SH-SY5Y (cell line): ENCODE measurements around the gene THSD7A.

Experiments
- GATA2 ChIP-seq: IDR thresholded peaks from 2 replicates; pipeline ENCODE4 v1.6.1; 2011; ENCODE audit warnings: mild to moderate bottlenecking, low read depth, low read length
- GATA3 ChIP-seq: IDR thresholded peaks from 2 replicates; pipeline ENCODE4 v1.6.1; 2011; ENCODE audit warnings: low read depth, mild to moderate bottlenecking, low read length, moderate library complexity

GRCh38 chr7:11410656-11411644, 421.0 kb downstream of the THSD7A start:
- TF ChIP-seq GATA2, result no peak
- TF ChIP-seq GATA3, result no peak
